Measurements from ENCODE around the gene RRBP1.

Gene RRBP1

GRCh38 chr20:17568972-17569521 is 113.0 kb downstream of the RRBP1 start:
- peak; percentile 90 for DNase-seq

- DNase-seq: peak; percentile 14
These were observed 113.8 kb downstream of the RRBP1 start for GRCh38 chr20:17568045-17568788.

- DNase-seq: no peak
These were observed 115.7 kb downstream of the RRBP1 start for GRCh38 chr20:17566345-17566744.

- DNase-seq: peak; percentile 21
These were observed 116.7 kb downstream of the RRBP1 start for GRCh38 chr20:17565169-17565845.
